ENCODE data around the gene NSD1.

The NSD1 gene

GRCh38 chr5:177212242-177212641 lies 78.7 kb downstream of the NSD1 start:
- H3K36me3 Mint-ChIP-seq (ENCODE audit: low read depth), result peaks cover 88% of the 10 kb centered on the region
- H3K27me3 Mint-ChIP-seq (ENCODE audit: low read depth, poor library complexity), result no peaks in the 10 kb centered on the region
- peak overlapping the region; percentile 25 for H3K27ac Mint-ChIP-seq
- H3K4me1 Mint-ChIP-seq, result no peaks in the 10 kb centered on the region
- no peak for DNase-seq
- no peak for TF ChIP-seq CTCF (IDR thresholded peaks at IDR 0.05)
- H3K9me3 Mint-ChIP-seq, result no peaks in the 10 kb centered on the region
- no peak overlapping the region for H3K4me3 Mint-ChIP-seq

GRCh38 chr5:177220576-177220975 lies 87.0 kb downstream of the NSD1 start:
- TF ChIP-seq CTCF (IDR thresholded peaks at IDR 0.05), result no peak
- peaks cover 14% of the 10 kb centered on the region for H3K4me1 Mint-ChIP-seq
- no peak overlapping the region for H3K27ac Mint-ChIP-seq
- no peak for DNase-seq
- H3K27me3 Mint-ChIP-seq (ENCODE audit: low read depth, poor library complexity), result no peaks in the 10 kb centered on the region
- peaks cover 79% of the 10 kb centered on the region for H3K36me3 Mint-ChIP-seq (ENCODE audit: low read depth)
- no peaks in the 10 kb centered on the region for H3K9me3 Mint-ChIP-seq
- H3K4me3 Mint-ChIP-seq, result no peak overlapping the region

- Mint-ChIP-seq H3K36me3 (ENCODE audit: low read depth) (peaks cover 66% of the 10 kb centered on the region), H3K4me3 (no peak overlapping the region), H3K9me3 (no peaks in the 10 kb centered on the region), H3K27me3 (ENCODE audit: low read depth, poor library complexity) (no peaks in the 10 kb centered on the region), H3K27ac (no peak overlapping the region), H3K4me1 (peaks cover 14% of the 10 kb centered on the region)
- DNase-seq, result no peak
- TF ChIP-seq CTCF (IDR thresholded peaks at IDR 0.05), result no peak
Measured at GRCh38 chr5:177222269-177222668, 88.7 kb downstream of the NSD1 start.

GRCh38 chr5:177225798-177226197 lies 92.2 kb downstream of the NSD1 start:
- Mint-ChIP-seq H3K36me3 (ENCODE audit: low read depth) (peaks cover 60% of the 10 kb centered on the region), H3K4me1 (no peaks in the 10 kb centered on the region), H3K4me3 (no peak overlapping the region), H3K27ac (no peak overlapping the region), H3K9me3 (no peaks in the 10 kb centered on the region), H3K27me3 (ENCODE audit: low read depth, poor library complexity) (no peaks in the 10 kb centered on the region)
- TF ChIP-seq CTCF (IDR thresholded peaks at IDR 0.05), result no peak
- no peak for DNase-seq

- H3K27me3 Mint-ChIP-seq (ENCODE audit: low read depth, poor library complexity), result no peaks in the 10 kb centered on the region
- no peak for DNase-seq
- no peak overlapping the region for H3K4me3 Mint-ChIP-seq
- H3K27ac Mint-ChIP-seq, result no peak overlapping the region
- peaks cover 52% of the 10 kb centered on the region for H3K36me3 Mint-ChIP-seq (ENCODE audit: low read depth)
- no peaks in the 10 kb centered on the region for H3K9me3 Mint-ChIP-seq
- TF ChIP-seq CTCF (IDR thresholded peaks at IDR 0.05), result no peak
- no peaks in the 10 kb centered on the region for H3K4me1 Mint-ChIP-seq
Measured at GRCh38 chr5:177226860-177227259, 93.3 kb downstream of the NSD1 start.

GRCh38 chr5:177228751-177229150 lies 95.2 kb downstream of the NSD1 start:
- Mint-ChIP-seq H3K4me1 (peaks cover 12% of the 10 kb centered on the region), H3K36me3 (ENCODE audit: low read depth) (peaks cover 40% of the 10 kb centered on the region), H3K9me3 (no peaks in the 10 kb centered on the region), H3K27me3 (ENCODE audit: low read depth, poor library complexity) (no peaks in the 10 kb centered on the region), H3K4me3 (no peak overlapping the region), H3K27ac (no peak overlapping the region)
- no peak for TF ChIP-seq CTCF (IDR thresholded peaks at IDR 0.05)
- no peak for DNase-seq

Data from nephron progenitor cell (in vitro differentiated cells).